ENCODE data around the gene ARHGAP24. TPM values are rescaled to one million over a fixed set of nuclear protein-coding genes. Genes with fewer than 3 reads are reported as not detected.

ARHGAP24 gene
- total RNA-seq, 2 experiments from 2014 or later, result 0.30 to 0.53 TPM

DNA sequence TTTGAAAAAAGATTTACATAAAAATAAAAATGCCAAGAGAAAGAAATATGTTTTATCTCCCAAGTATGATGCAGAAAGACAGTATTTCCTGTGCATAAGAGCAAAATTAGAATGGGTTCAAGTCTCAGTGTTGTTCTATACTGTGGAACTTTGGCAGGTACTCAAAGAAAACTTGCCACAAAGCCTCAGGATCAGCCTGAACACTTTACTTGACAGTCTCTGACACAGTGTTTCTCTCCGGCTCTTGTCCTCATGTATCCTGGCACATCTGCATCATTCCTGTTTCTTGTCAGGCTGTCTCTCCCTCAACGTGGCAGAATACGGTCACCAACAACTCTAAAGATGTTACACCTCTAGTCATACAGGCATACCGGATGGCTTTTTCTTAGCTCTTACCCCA lies 273.7 kb downstream of the ARHGAP24 start:
- intact Hi-C loops (cut with DNase I, micrococcal nuclease), result no loop called here
- H3K9me3 Mint-ChIP-seq, result no peaks in the 10 kb centered on the region

GRCh38 chr4:85751866-85752265 lies 276.9 kb downstream of the ARHGAP24 start:
- no peaks in the 10 kb centered on the region for H3K4me1 Mint-ChIP-seq (ENCODE audit: low read depth)
- Histone ChIP-seq H3K4me3 (ENCODE audit: low read length) (no peak overlapping the region), H3K4me1 (ENCODE audit: insufficient read depth, low read length) (no peaks in the 10 kb centered on the region), H3K9me3 (ENCODE audit: control insufficient read depth in 1 of 2, insufficient read depth in 1 of 2, low read length in 2 of 2) (no peaks in the 10 kb centered on the region), H3K27ac (ENCODE audit: low read depth in 1 of 2, low read length in 2 of 2) (no peak overlapping the region), H3K36me3 (ENCODE audit: insufficient read depth, low read length) (no peaks in the 10 kb centered on the region), H3K27me3 (ENCODE audit: control insufficient read depth in 1 of 2, insufficient read depth in 2 of 2, low read length in 2 of 2) (no peaks in the 10 kb centered on the region)
- POLR2A ChIA-PET, result no interaction called here
- CTCF ChIA-PET, result no interaction called here
- no peak overlapping the region for H3K4me3 Mint-ChIP-seq
- ATAC-seq (ENCODE audit: poor library complexity), result no peak
- DNase-seq, result no peak
- no peaks in the 10 kb centered on the region for H3K9me3 Mint-ChIP-seq
- no peak for TF ChIP-seq CTCF (IDR thresholded peaks at IDR 0.05)
- H3K27me3 Mint-ChIP-seq, result no peaks in the 10 kb centered on the region
- H3K36me3 Mint-ChIP-seq (ENCODE audit: low read depth), result no peaks in the 10 kb centered on the region
- H3K27ac Mint-ChIP-seq, result no peak overlapping the region
- intact Hi-C loops (cut with DNase I, micrococcal nuclease), result no loop called here

More for the DNA sequence above, 273.7 kb downstream of the ARHGAP24 start:
- DNase-seq (no peak), ATAC-seq (ENCODE audit: poor library complexity) (no peak)
- no peaks in the 10 kb centered on the region for H3K36me3 Mint-ChIP-seq (ENCODE audit: low read depth)
- no peak overlapping the region for H3K4me3 ChIP-seq (ENCODE audit: low read length)
- H3K27me3 Mint-ChIP-seq, result no peaks in the 10 kb centered on the region
- TF ChIP-seq CTCF (IDR thresholded peaks at IDR 0.05), result no peak
- no peak overlapping the region for H3K27ac ChIP-seq (ENCODE audit: low read depth in 1 of 2, low read length in 2 of 2)
- H3K27me3 ChIP-seq (ENCODE audit: control insufficient read depth in 1 of 2, insufficient read depth in 2 of 2, low read length in 2 of 2), result no peaks in the 10 kb centered on the region
- no peaks in the 10 kb centered on the region for H3K36me3 ChIP-seq (ENCODE audit: insufficient read depth, low read length)
- no peaks in the 10 kb centered on the region for H3K4me1 ChIP-seq (ENCODE audit: insufficient read depth, low read length)
- POLR2A ChIA-PET, result no interaction called here
- no peak overlapping the region for H3K27ac Mint-ChIP-seq
- no peak overlapping the region for H3K4me3 Mint-ChIP-seq
- CTCF ChIA-PET, result no interaction called here
- no peaks in the 10 kb centered on the region for H3K9me3 ChIP-seq (ENCODE audit: control insufficient read depth in 1 of 2, insufficient read depth in 1 of 2, low read length in 2 of 2)
- no peaks in the 10 kb centered on the region for H3K4me1 Mint-ChIP-seq (ENCODE audit: low read depth)

DNA sequence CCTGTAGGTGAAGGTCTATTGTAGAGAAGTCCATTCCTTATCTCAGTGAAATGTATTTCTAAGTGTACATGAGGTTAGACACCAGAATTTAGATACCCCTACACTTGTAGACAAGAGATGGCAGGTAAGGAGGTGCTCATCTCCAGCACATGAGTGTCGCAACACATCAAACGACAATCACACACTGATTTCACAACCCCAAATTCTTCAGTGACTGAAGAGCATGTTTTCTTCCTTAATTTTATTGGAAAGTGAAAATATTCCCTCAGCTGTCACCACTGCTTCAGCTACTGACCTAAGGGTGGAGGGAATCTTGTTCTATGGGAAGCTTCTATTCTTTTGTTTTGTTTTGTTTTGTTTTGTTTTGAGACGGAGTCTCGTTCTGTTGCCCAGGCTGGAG lies 280.3 kb downstream of the ARHGAP24 start:
- Histone ChIP-seq H3K27me3 (ENCODE audit: control insufficient read depth in 1 of 2, insufficient read depth in 2 of 2, low read length in 2 of 2) (no peaks in the 10 kb centered on the region), H3K4me1 (ENCODE audit: insufficient read depth, low read length) (no peaks in the 10 kb centered on the region), H3K4me3 (ENCODE audit: low read length) (no peak overlapping the region), H3K27ac (ENCODE audit: low read depth in 1 of 2, low read length in 2 of 2) (no peak overlapping the region), H3K9me3 (ENCODE audit: control insufficient read depth in 1 of 2, insufficient read depth in 1 of 2, low read length in 2 of 2) (no peaks in the 10 kb centered on the region), H3K36me3 (ENCODE audit: insufficient read depth, low read length) (no peaks in the 10 kb centered on the region)
- POLR2A ChIA-PET, result no interaction called here
- intact Hi-C loops (cut with DNase I, micrococcal nuclease), result no loop called here
- H3K36me3 Mint-ChIP-seq (ENCODE audit: low read depth), result no peaks in the 10 kb centered on the region
- H3K4me1 Mint-ChIP-seq (ENCODE audit: low read depth), result no peaks in the 10 kb centered on the region
- TF ChIP-seq CTCF (IDR thresholded peaks at IDR 0.05), result no peak
- H3K27ac Mint-ChIP-seq, result no peak overlapping the region
- DNase-seq, result no peak
- H3K9me3 Mint-ChIP-seq, result no peaks in the 10 kb centered on the region
- no peak overlapping the region for H3K4me3 Mint-ChIP-seq
- H3K27me3 Mint-ChIP-seq, result no peaks in the 10 kb centered on the region
- ATAC-seq (ENCODE audit: poor library complexity), result no peak
- CTCF ChIA-PET, result no interaction called here

All from CD4-positive, alpha-beta T cell (primary cell).